BJ (cell line): Measurements from ENCODE around the gene PDE4D. TPM values are rescaled to one million over a fixed set of nuclear protein-coding genes. Genes with fewer than 3 reads are reported as not detected.

ENCODE experiments used
- CTCF ChIA-PET: fragments of 350-600 bp; formaldehyde crosslinking; extraction: SDS; loops from one replicate; lab custom pipeline; 2021; ENCODE audit warnings: antibody characterized with exemption, inconsistent platforms; lab: Yijun Ruan, JAX
- POLR2A ChIA-PET: fragments of 300-600 bp; sonication (Branson Sonifier 250); formaldehyde crosslinking; extraction: SDS; loops from one replicate; lab custom pipeline; 2021; ENCODE audit warnings: antibody characterized with exemption; lab: Charles Lee
- DNase-seq: peaks from one replicate; pipeline ENCODE4 v3.0.0-alpha.2; 2011; ENCODE audit warnings: low read depth
- H3K27me3 ChIP-seq: 2 replicates; pipeline ENCODE4 v1.6.0; 2011; ENCODE audit warnings: low read length; ENCODE audit not compliant: control insufficient read depth, insufficient read depth
- H3K36me3 ChIP-seq: 2 replicates; pipeline ENCODE4 v1.5.1; 2011; ENCODE audit warnings: low read length; ENCODE audit not compliant: control insufficient read depth, insufficient read depth
- H3K4me3 ChIP-seq: 2 replicates; pipeline ENCODE4 v1.5.1; 2011; ENCODE audit warnings: low read depth, mild to moderate bottlenecking, control low read depth, low read length
- polyA plus RNA-seq: library from polyadenylated mRNA; depleted of rRNA; stranded (reverse); fragments of >200 nt; gene quantifications from 2 replicates; pipeline ENCODE4 v1.2.3, GENCODE V29; 2011
- TF ChIP-seq, protein P1 (sequence below): IDR thresholded peaks from 2 replicates; pipeline ENCODE4 v1.5.1; 2011; ENCODE audit warnings: low read depth, mild to moderate bottlenecking, control low read depth, inconsistent platforms, low read length, moderate library complexity; ENCODE audit not compliant: insufficient read depth

PDE4D gene
- polyA plus RNA-seq, 1 experiment: 2.8 TPM

DNA sequence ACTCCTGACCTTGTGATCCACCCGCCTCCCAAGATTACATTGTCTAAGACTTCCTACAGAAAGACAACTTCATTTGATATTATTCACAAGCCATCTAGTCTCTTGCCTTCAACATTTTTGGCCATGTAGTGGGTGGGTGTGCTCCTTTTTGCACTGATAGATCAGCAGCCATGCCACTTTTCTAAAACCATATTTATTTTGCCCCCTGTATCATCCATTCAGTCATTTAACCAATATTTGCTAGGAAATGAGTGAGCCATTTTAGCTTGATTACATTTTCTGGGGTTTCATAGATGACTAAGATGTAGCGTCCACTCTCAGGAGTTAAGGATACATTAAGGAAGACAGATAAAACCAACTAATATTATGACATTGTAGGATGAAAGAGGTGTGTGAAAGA, 755.0 kb downstream of the PDE4D start:
- H3K27me3 ChIP-seq: no peaks in the 10 kb centered on the region
- POLR2A ChIA-PET: no interaction called here
- TF ChIP-seq, protein P1, sequence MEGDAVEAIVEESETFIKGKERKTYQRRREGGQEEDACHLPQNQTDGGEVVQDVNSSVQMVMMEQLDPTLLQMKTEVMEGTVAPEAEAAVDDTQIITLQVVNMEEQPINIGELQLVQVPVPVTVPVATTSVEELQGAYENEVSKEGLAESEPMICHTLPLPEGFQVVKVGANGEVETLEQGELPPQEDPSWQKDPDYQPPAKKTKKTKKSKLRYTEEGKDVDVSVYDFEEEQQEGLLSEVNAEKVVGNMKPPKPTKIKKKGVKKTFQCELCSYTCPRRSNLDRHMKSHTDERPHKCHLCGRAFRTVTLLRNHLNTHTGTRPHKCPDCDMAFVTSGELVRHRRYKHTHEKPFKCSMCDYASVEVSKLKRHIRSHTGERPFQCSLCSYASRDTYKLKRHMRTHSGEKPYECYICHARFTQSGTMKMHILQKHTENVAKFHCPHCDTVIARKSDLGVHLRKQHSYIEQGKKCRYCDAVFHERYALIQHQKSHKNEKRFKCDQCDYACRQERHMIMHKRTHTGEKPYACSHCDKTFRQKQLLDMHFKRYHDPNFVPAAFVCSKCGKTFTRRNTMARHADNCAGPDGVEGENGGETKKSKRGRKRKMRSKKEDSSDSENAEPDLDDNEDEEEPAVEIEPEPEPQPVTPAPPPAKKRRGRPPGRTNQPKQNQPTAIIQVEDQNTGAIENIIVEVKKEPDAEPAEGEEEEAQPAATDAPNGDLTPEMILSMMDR: no peak
- no peaks in the 10 kb centered on the region for H3K36me3 ChIP-seq
- no peak for DNase-seq
- H3K4me3 ChIP-seq: no peak overlapping the region
- CTCF ChIA-PET: interaction anchor here (0.8 to 1.3 kb wide), 3 partner anchors 10 to 58 kb away, joined by 3 read pairs; no protein-coding TSS in a partner anchor

GRCh38 chr5:59137846-59138245, 755.7 kb downstream of the PDE4D start:
- Histone ChIP-seq H3K27me3 (no peaks in the 10 kb centered on the region), H3K4me3 (no peak overlapping the region), H3K36me3 (no peaks in the 10 kb centered on the region)
- ChIA-PET CTCF (interaction anchor here (1.1 to 1.3 kb wide), 2 partner anchors 10 to 57 kb away, joined by 3 read pairs; no protein-coding TSS in a partner anchor), POLR2A (no interaction called here)
- TF ChIP-seq, protein P1: no peak
- no peak for DNase-seq

DNA sequence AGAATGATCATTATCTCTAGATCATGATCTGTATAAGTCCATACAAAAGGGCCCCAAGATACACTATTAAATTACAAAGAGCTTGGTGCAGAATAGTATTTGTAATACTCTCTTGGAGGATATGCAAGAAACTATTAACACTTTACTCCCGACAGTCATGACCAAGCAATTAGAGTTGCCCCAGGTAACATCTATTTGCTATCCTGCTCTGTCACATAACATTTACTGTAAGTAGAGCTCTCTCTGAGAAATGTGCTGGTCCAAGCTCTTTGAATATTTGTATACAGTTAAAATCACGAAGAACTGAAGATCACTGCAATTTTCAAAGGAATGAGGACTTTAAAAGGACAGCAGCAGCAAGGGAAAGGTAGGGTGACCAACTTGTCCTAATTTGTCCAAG, 757.0 kb downstream of the PDE4D start:
- no peaks in the 10 kb centered on the region for H3K27me3 ChIP-seq
- no peak for DNase-seq
- ChIA-PET CTCF (no interaction called here), POLR2A (no interaction called here)
- no peaks in the 10 kb centered on the region for H3K36me3 ChIP-seq
- TF ChIP-seq, protein P1: no peak
- H3K4me3 ChIP-seq: no peak overlapping the region

DNA sequence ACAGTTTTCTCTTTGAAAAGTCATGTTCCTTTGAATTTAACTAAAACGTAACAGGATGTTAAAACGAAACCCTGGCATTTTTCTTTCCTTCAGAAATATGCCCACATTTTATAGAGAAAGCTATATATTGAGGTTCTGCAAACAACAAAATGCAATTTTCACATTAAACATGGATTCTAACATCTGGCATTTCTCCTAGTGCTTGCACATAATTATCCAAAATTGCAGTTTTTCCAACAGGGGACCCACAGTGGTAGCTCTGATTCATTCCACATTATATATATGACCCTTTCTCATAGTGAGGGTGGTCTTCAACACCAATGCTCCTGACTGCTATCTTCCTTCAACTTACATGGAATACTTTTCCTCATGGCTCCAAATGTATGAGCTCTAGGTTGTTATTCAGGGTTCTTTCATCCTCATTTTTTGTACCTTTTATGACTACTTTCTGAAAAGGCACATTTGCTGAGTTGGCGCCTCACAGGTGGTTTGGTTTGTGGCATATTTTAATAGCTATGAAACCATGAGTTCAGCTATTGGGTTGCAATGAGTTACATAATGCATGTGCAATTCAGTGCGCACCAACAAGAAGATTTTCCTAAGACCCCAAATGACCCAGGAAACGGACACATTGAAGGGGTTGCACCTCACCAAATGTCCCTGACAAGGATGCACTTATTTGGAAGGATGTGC, 758.9 kb downstream of the PDE4D start:
- no peak for DNase-seq
- no peak overlapping the region for H3K4me3 ChIP-seq
- H3K36me3 ChIP-seq: no peaks in the 10 kb centered on the region
- ChIA-PET CTCF (interaction anchor here (0.7 to 1.4 kb wide), 6 partner anchors 13 to 53 kb away, joined by 3 read pairs; no protein-coding TSS in a partner anchor), POLR2A (no interaction called here)
- TF ChIP-seq, protein P1: no peak
- no peaks in the 10 kb centered on the region for H3K27me3 ChIP-seq

DNA sequence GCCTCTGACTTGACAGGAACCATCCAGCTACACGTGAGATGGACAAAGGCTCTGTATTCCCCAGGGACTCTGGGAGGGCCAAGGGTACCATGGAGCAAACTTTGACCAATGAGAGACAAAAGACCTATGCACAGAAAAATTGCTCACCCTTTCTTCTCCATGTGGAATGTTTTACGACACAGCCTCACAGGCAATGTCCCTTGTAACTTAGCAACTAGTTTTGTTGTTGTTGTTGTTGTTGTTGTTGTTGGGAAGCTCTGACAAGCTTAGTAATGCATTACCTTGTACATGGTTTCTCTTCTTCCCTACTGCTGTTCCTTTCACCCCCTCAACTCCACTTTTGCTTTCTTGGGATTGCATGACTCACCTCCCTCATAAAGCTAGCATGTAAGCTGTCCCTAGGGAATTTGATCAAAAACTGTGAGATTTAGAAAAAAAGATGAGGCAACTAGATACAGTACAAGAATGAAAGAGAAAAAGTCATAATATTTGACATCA, 759.7 kb downstream of the PDE4D start:
- H3K4me3 ChIP-seq: no peak overlapping the region
- peak; percentile 55 for DNase-seq
- TF ChIP-seq, protein P1: no peak
- ChIA-PET POLR2A (no interaction called here), CTCF (interaction anchor here (0.5 to 1.5 kb wide), 6 partner anchors 14 to 98 kb away, joined by 3 to 5 read pairs (median 3); no protein-coding TSS in a partner anchor)
- H3K27me3 ChIP-seq: no peaks in the 10 kb centered on the region
- H3K36me3 ChIP-seq: no peaks in the 10 kb centered on the region
